ENCODE measurements around the gene TMEM40. TPM values are rescaled to one million over a fixed set of nuclear protein-coding genes. Genes with fewer than 3 reads are reported as not detected.

The TMEM40 gene
- total and polyA plus RNA-seq, 2 of the 13 experiments (the other 11 are each of a cell fraction or from before 2014, with no cell fraction given) = 0.16 TPM; not detected in 1

DNA sequence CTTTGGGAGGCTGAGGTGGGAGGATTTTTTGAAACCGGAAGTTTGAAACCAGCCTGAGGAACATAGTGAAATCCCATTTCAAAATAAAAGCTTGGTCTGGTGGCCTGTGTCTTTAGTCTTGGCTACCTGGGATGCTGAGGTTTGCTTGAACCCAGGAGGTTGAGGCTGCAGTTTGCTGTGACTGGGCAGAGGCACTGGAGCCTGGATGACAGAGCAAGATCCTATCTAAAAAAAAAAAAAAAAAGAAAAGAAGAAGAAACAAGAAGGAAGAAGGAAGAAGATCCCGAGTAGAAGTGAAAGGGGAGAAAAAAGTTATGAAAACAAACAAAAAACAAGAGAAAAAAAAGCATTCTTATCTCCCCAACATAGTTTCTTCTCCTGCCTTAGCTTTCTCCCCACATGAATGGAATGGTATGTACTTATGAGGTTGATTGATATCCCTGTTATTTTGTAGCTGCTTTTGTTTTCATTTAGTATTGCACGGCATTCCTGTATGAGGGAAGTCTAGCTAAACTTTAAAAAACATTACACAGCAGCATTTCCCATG, 42.4 kb downstream of the TMEM40 start:
- FAIRE-seq (no peak), DNase-seq (ENCODE audit: low spot score) (no peak), ATAC-seq (no peak)
- BruUV-seq (replicated peaks) = no TSS peak
- Histone ChIP-seq H3K79me2 (ENCODE audit: insufficient read depth, low read length) (no peaks in the 10 kb centered on the region), H3K4me2 (ENCODE audit: low read depth, low read length) (no peak overlapping the region), H4K20me1 (ENCODE audit: insufficient read depth, low read length) (no peaks in the 10 kb centered on the region), H3K4me1 (ENCODE audit: insufficient read depth, low read length) (peaks cover 10% of the 10 kb centered on the region), H3K27ac (ENCODE audit: extremely low read length, insufficient read depth, low read length) (no peak overlapping the region), H3K9me3 (ENCODE audit: low read length) (no peaks in the 10 kb centered on the region), H3K9ac (ENCODE audit: insufficient read depth, low read depth, low read length) (no peak overlapping the region), H3K4me3 (replicated peaks in 1 of 3; ENCODE audit: insufficient read depth in 1 of 3, low read depth in 2 of 3, low read length in 3 of 3) (no peak overlapping the region), H3K27me3 (ENCODE audit: control insufficient read depth in 1 of 2, insufficient read depth in 2 of 2, low read length in 2 of 2) (no peaks in the 10 kb centered on the region), H2AFZ (ENCODE audit: low read length) (no peak overlapping the region), H3K36me3 (replicated peaks in 1 of 2; ENCODE audit: control insufficient read depth in 1 of 2, insufficient read depth in 2 of 2, low read length in 2 of 2) (no peaks in the 10 kb centered on the region)
- CTCF ChIA-PET (ENCODE audit: low intra/inter-chr PET ratio, low total read pairs) = no interaction called here
- 11% methylated on average over 3 of the region's 3 CpGs for whole genome bisulfite sequencing (ENCODE audit: low lambda C conversion rate)
- TF ChIP-seq ZKSCAN5 (CRISPR knock-in tag; IDR thresholded peaks at IDR 0.05) (no peak), ZSCAN9 (CRISPR knock-in tag; IDR thresholded peaks at IDR 0.05; ENCODE audit: borderline replicate concordance) (no peak), KDM3A (CRISPR knock-in tag; IDR thresholded peaks at IDR 0.05; ENCODE audit: low read depth) (no peak), MYNN (CRISPR knock-in tag; IDR thresholded peaks at IDR 0.05; ENCODE audit: low read depth) (peak; percentile 89; the same call in 1 of the 2 replicates)
- intact Hi-C loops (cut with micrococcal nuclease; ENCODE audit: unreplicated experiment) = no loop called here
- in situ Hi-C loops (cut with HindIII; ENCODE audit: extremely low pct_ligation_motif_present, low pct_unique_long_range_greater_than_20kb) = no loop called here
- POLR2A ChIA-PET = no interaction called here

DNA sequence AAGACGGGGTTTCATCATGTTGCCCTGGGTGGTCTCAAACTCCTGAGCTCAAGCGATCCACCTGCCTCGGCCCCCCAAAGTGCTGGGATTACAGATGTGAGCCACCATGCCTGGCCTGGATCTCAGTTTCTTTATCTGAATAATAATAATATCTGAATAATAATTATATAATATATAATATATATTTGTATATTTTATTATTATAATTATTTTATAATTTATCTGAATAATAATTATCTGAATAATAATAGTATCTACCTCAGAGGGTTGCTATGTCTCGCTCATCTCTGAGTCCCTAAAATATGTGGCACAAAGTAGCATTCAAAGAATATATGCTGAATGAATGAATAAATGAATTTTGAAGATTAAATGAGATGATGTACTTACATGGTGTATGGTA, 44.8 kb downstream of the TMEM40 start:
- Histone ChIP-seq H2AFZ (ENCODE audit: low read length) (no peak overlapping the region), H3K36me3 (replicated peaks in 1 of 2; ENCODE audit: control insufficient read depth in 1 of 2, insufficient read depth in 2 of 2, low read length in 2 of 2) (no peaks in the 10 kb centered on the region), H3K4me1 (ENCODE audit: insufficient read depth, low read length) (peaks cover under 1% of the 10 kb centered on the region; the same call in 1 of the 2 replicates), H4K20me1 (ENCODE audit: insufficient read depth, low read length) (no peaks in the 10 kb centered on the region), H3K27ac (ENCODE audit: extremely low read length, insufficient read depth, low read length) (no peak overlapping the region), H3K79me2 (ENCODE audit: insufficient read depth, low read length) (no peaks in the 10 kb centered on the region), H3K4me3 (replicated peaks in 1 of 3; ENCODE audit: insufficient read depth in 1 of 3, low read depth in 2 of 3, low read length in 3 of 3) (no peak overlapping the region), H3K27me3 (ENCODE audit: control insufficient read depth in 1 of 2, insufficient read depth in 2 of 2, low read length in 2 of 2) (no peaks in the 10 kb centered on the region), H3K4me2 (ENCODE audit: low read depth, low read length) (no peak overlapping the region), H3K9ac (ENCODE audit: insufficient read depth, low read depth, low read length) (no peak overlapping the region), H3K9me3 (ENCODE audit: low read length) (no peaks in the 10 kb centered on the region)
- ChIA-PET POLR2A (no interaction called here), CTCF (ENCODE audit: low intra/inter-chr PET ratio, low total read pairs) (no interaction called here)
- FAIRE-seq = no peak
- no peak for ATAC-seq
- in situ Hi-C loops (cut with HindIII; ENCODE audit: extremely low pct_ligation_motif_present, low pct_unique_long_range_greater_than_20kb) (no loop called here), intact Hi-C loops (cut with micrococcal nuclease; ENCODE audit: unreplicated experiment) (no loop called here)
- 56% methylated on average over 4 of the region's 4 CpGs for WGBS (ENCODE audit: low lambda C conversion rate)
- no TSS peak for BruUV-seq (replicated peaks)
- DNase-seq (ENCODE audit: low spot score) = no peak
- TF ChIP-seq MED13 (CRISPR knock-in tag; IDR thresholded peaks at IDR 0.05) (no peak), NFE2L2 (IDR thresholded peaks at IDR 0.05; ENCODE audit: low read length) (no peak), ZNF20 (CRISPR knock-in tag; IDR thresholded peaks at IDR 0.05) (no peak), ZBTB2 (CRISPR knock-in tag; IDR thresholded peaks at IDR 0.05; ENCODE audit: low read depth) (no peak), SNAI1 (CRISPR knock-in tag; IDR thresholded peaks at IDR 0.05; ENCODE audit: borderline replicate concordance) (no peak), TGIF2 (CRISPR knock-in tag; IDR thresholded peaks at IDR 0.05) (no peak), MAFF (IDR thresholded peaks at IDR 0.05; ENCODE audit: low read depth, low read length) (no peak), DMAP1 (CRISPR knock-in tag; IDR thresholded peaks at IDR 0.05) (no peak), FOXA3 (CRISPR knock-in tag; IDR thresholded peaks at IDR 0.05) (no peak), HMGXB4 (CRISPR knock-in tag; IDR thresholded peaks at IDR 0.05; ENCODE audit: borderline replicate concordance in 1 of 2, low read depth in 1 of 2) (no peak), RARG (CRISPR knock-in tag; IDR thresholded peaks at IDR 0.05; ENCODE audit: low read depth) (no peak), SP5 (CRISPR knock-in tag; IDR thresholded peaks at IDR 0.05; ENCODE audit: borderline replicate concordance, low read depth) (no peak)
- TF ChIP-seq, protein P1, sequence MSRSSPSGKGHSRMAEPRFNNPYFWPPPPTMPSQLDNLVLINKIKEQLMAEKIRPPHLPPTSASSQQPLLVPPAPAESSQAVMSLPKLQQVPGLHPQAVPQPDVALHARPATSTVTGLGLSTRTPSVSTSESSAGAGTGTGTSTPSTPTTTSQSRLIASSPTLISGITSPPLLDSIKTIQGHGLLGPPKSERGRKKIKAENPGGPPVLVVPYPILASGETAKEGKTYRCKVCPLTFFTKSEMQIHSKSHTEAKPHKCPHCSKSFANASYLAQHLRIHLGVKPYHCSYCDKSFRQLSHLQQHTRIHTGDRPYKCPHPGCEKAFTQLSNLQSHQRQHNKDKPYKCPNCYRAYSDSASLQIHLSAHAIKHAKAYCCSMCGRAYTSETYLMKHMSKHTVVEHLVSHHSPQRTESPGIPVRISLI (CRISPR knock-in tag; IDR thresholded peaks at IDR 0.05; ENCODE audit: borderline replicate concordance) = no peak
